K562 (cell line): ENCODE data around the gene PIP5K1B. TPM values are rescaled to one million over a fixed set of nuclear protein-coding genes. Genes with fewer than 3 reads are reported as not detected.

Experiments used
- ARID3A ChIP-seq: IDR thresholded peaks from 2 replicates; pipeline ENCODE4 v1.6.1; 2012; ENCODE audit warnings: low read depth, low read length, improper control_type of control experiment, borderline replicate concordance
- CBX3 ChIP-seq, 2 experiments: IDR thresholded peaks; 1 replicate in 1 of 2; 2 replicates in 1 of 2; pipeline ENCODE4 v1.6.1; 2012; ENCODE audit warnings: inconsistent platforms in 2 of 2, low read length in 2 of 2, borderline replicate concordance in 1 of 2, control low read depth in 1 of 2
- CC2D1A ChIP-seq: fragments of 450-650 bp; IDR thresholded peaks from 2 replicates; pipeline ENCODE4 v1.6.1; 2017; ENCODE audit warnings: mild to moderate bottlenecking
- CHD2 ChIP-seq: IDR thresholded peaks from 2 replicates; pipeline ENCODE4 v1.6.1; 2011; ENCODE audit warnings: low read depth, low read length
- E2F3 ChIP-seq: fragments of 250-450 bp; sonication (Bioruptor Pico); IDR thresholded peaks from 2 replicates; pipeline ENCODE4 v1.4.0; 2020; ENCODE audit warnings: mild to moderate bottlenecking
- GATAD2B ChIP-seq: fragments of 450-650 bp; IDR thresholded peaks from 2 replicates; pipeline ENCODE4 v1.6.1; 2017; ENCODE audit warnings: mild to moderate bottlenecking, borderline replicate concordance
- GTF2F1 ChIP-seq: IDR thresholded peaks from 2 replicates; pipeline ENCODE4 v1.6.1; 2011; ENCODE audit warnings: low read depth, low read length, improper control_type of control experiment
- ILK ChIP-seq: fragments of 450-650 bp; IDR thresholded peaks from 2 replicates; pipeline ENCODE4 v1.6.1; 2016; ENCODE audit warnings: missing genetic modification characterization, low read depth, mild to moderate bottlenecking, missing compliant biosample characterization, moderate library complexity, borderline replicate concordance
- MEF2A ChIP-seq: IDR thresholded peaks from 2 replicates; pipeline ENCODE4 v1.6.1; 2011; ENCODE audit warnings: low read depth, mild to moderate bottlenecking, low read length, moderate library complexity; ENCODE audit not compliant: control insufficient read depth
- MNT ChIP-seq, 2 experiments: fragments of 450-650 bp; conservative IDR thresholded peaks; 2 replicates each; pipeline ENCODE4 v1.6.1; 2017; ENCODE audit warnings: mild to moderate bottlenecking in 2 of 2, moderate library complexity in 2 of 2
- NFYB ChIP-seq: IDR thresholded peaks from 2 replicates; pipeline ENCODE4 v1.6.1; 2011; ENCODE audit warnings: mild to moderate bottlenecking, moderate library complexity; ENCODE audit not compliant: insufficient read length; ENCODE audit errors: extremely low read depth
- NR2F6 ChIP-seq: fragments of 450-650 bp; formaldehyde crosslinking; IDR thresholded peaks from 2 replicates; pipeline ENCODE4 v1.4.0; 2020; ENCODE audit warnings: mild to moderate bottlenecking
- PRPF4 ChIP-seq: fragments of 200-400 bp; formaldehyde crosslinking; IDR thresholded peaks from one replicate; pipeline ENCODE4 v1.6.1; 2017; ENCODE audit warnings: low read length, low read depth, mild to moderate bottlenecking; ENCODE audit not compliant: insufficient read depth, poor library complexity, severe bottlenecking
- RUNX1 ChIP-seq: sonication (generic); IDR thresholded peaks from 2 replicates; pipeline ENCODE4 v1.6.1; 2016; ENCODE audit warnings: antibody characterized with exemption, low read depth
- SIRT6 ChIP-seq: IDR thresholded peaks from one replicate; pipeline ENCODE4 v1.6.1; 2012; ENCODE audit warnings: low read depth, mild to moderate bottlenecking, control low read depth, inconsistent platforms, low read length, moderate library complexity
- SRSF3 ChIP-seq: fragments of 200-400 bp; formaldehyde crosslinking; IDR thresholded peaks from 2 replicates; pipeline ENCODE4 v1.6.1; 2016; ENCODE audit warnings: mild to moderate bottlenecking, low read length, moderate library complexity; ENCODE audit not compliant: insufficient read depth
- ZFP91 ChIP-seq: sonication (generic); formaldehyde crosslinking; IDR thresholded peaks from 2 replicates; pipeline ENCODE4 v1.8.0; 2022; ENCODE audit warnings: mild to moderate bottlenecking, missing genetic modification reagents
- ZNF174 ChIP-seq: fragments of 250-450 bp; sonication (Bioruptor Pico); IDR thresholded peaks from 2 replicates; pipeline ENCODE4 v1.4.0; 2020; ENCODE audit warnings: mild to moderate bottlenecking
- ZNF280A ChIP-seq: fragments of 450-650 bp; IDR thresholded peaks from 2 replicates; pipeline ENCODE4 v1.6.1; 2018; ENCODE audit warnings: mild to moderate bottlenecking, low read depth; ENCODE audit not compliant: partially characterized antibody
- ZNF586 ChIP-seq: fragments of 450-650 bp; formaldehyde crosslinking; conservative IDR thresholded peaks from 2 replicates; pipeline ENCODE4 v1.4.0; 2020; ENCODE audit warnings: mild to moderate bottlenecking, moderate library complexity
- ZNF785 ChIP-seq: fragments of 250-450 bp; sonication (Bioruptor Pico); IDR thresholded peaks from 2 replicates; pipeline ENCODE4 v1.4.0; 2020; ENCODE audit warnings: mild to moderate bottlenecking
- polyA plus RNA-seq, 8 experiments: library from polyadenylated mRNA; depleted of rRNA in 4 of 8; stranded (reverse) in 5 of 8; unstranded in 3 of 8; fragments of >200 nt; fragmentation: Nextera tagmentation in 2 of 8; fragmentation: Illumina TruSeq in 1 of 8; extraction: Ambion mirVana in 2 of 8; extraction: Trizol in 1 of 8; gene quantifications; 2 replicates each; pipeline versions ENCODE4 v1.2.1 to v1.2.3, GENCODE V29; 2011 to 2014; ENCODE audit warnings: inconsistent platforms in 1 of 8, missing spikeins in 1 of 8
- total RNA-seq, 7 experiments: library from RNA; depleted of rRNA in 6 of 7; stranded (reverse); fragments of >200 nt in 6 of 7; fragmentation: Illumina TruSeq in 2 of 7; extraction: Trizol in 2 of 7; gene quantifications; 2 replicates each; pipeline versions ENCODE4 v1.2.1 to v1.2.3, GENCODE V29; 2011 to 2021; ENCODE audit warnings: low replicate concordance in 1 of 7

The PIP5K1B gene
- total and polyA plus RNA-seq, 9 of the 15 experiments (the other 6 are each of a cell fraction or from before 2014, with no cell fraction given), result 3.1 to 12.9 (median 7.4) TPM

GRCh38 chr9:68747043-68747533, 42.0 kb downstream of the PIP5K1B start (continued):
- no peak for TF ChIP-seq GTF2F1
- no peak for TF ChIP-seq ZNF174 (CRISPR knock-in tag)
- TF ChIP-seq RUNX1, result no peak
- no peak for TF ChIP-seq CBX3 (IDR thresholded peaks at IDR 0.05; ENCODE audit: borderline replicate concordance in 1 of 2, low read length in 2 of 2)
- TF ChIP-seq CC2D1A, result peak; percentile 43; the same call in 1 of the 2 replicates
- TF ChIP-seq SRSF3, result no peak
- TF ChIP-seq MNT (conservative IDR thresholded peaks at IDR 0.05), result peak in 1 of 2 experiments; percentile 23; a peak in 1 of 4 replicates
- peak; percentile 97 for TF ChIP-seq ARID3A
- no peak for TF ChIP-seq NR2F6 (CRISPR knock-in tag)
- TF ChIP-seq ZNF280A, result no peak
- no peak for TF ChIP-seq E2F3 (CRISPR knock-in tag)
- TF ChIP-seq ZNF586 (CRISPR knock-in tag), result no peak
- no peak for TF ChIP-seq SIRT6
- TF ChIP-seq ILK, result no peak
- no peak for TF ChIP-seq MEF2A
- TF ChIP-seq NFYB, result no peak
- no peak for TF ChIP-seq ZNF785 (CRISPR knock-in tag)
- TF ChIP-seq PRPF4, result no peak
- no peak for TF ChIP-seq CHD2
- no peak for TF ChIP-seq ZFP91 (CRISPR knock-in tag)
- peak; percentile 54; the same call in 1 of the 2 replicates for TF ChIP-seq GATAD2B
